GM12891 (cell line): Measurements from ENCODE around the gene SLC50A1.

ENCODE experiments used
- PAX5 ChIP-seq: IDR thresholded peaks from 2 replicates; pipeline ENCODE4 v1.6.1; 2011; ENCODE audit warnings: low read length, moderate library complexity, mild to moderate bottlenecking; ENCODE audit not compliant: insufficient read depth, severe bottlenecking
- POLR2A ChIP-seq: IDR thresholded peaks from 2 replicates; pipeline ENCODE4 v1.6.1; 2011; ENCODE audit warnings: low read depth, low read length, control low read depth
- POLR2AphosphoS5 ChIP-seq: IDR thresholded peaks from 2 replicates; pipeline ENCODE4 v1.6.1; 2011; ENCODE audit warnings: low read depth, low read length, control low read depth
- POU2F2 ChIP-seq: IDR thresholded peaks from 2 replicates; pipeline ENCODE4 v1.6.1; 2011; ENCODE audit warnings: low read depth, mild to moderate bottlenecking, control low read depth, low read length, moderate library complexity
- SPI1 ChIP-seq: IDR thresholded peaks from 2 replicates; pipeline ENCODE4 v1.6.1; 2011; ENCODE audit warnings: low read depth, low read length, control low read depth
- TAF1 ChIP-seq: IDR thresholded peaks from 2 replicates; pipeline ENCODE4 v1.6.1; 2011; ENCODE audit warnings: low read depth, low read length, control low read depth

DNA sequence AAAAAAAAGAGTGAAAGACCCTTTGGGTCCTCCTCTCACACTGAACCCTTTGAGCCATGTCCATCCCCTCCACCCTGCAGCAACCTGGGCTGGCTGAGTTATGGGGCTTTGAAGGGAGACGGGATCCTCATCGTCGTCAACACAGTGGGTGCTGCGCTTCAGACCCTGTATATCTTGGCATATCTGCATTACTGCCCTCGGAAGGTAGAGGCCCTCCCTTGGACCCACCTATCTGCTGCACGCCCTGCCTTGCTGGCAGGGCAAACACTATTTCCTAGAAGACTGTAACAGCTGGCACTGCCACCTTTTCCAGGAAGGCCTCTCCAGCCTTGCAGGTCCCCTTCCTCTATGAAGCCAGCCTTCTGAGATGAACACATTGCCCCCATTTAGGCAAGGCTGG lies 1.1 kb downstream of the SLC50A1 start:
- TF ChIP-seq POLR2AphosphoS5 (no peak), POLR2A (no peak; the same call in 1 of the 2 replicates), PAX5 (no peak), POU2F2 (no peak), TAF1 (no peak), SPI1 (no peak)
